Neural crest cell (in vitro differentiated cells): ENCODE measurements around the gene SLC22A2. TPM values are rescaled to one million over a fixed set of nuclear protein-coding genes. Genes with fewer than 3 reads are reported as not detected.
A peak's percentile ranks its signal among the peaks of the same experiment; 100 is the strongest.

Source experiments
- DNase-seq: peaks from one replicate; pipeline ENCODE4 v3.0.0; 2021; ENCODE audit warnings: low read depth, mixed read lengths, low spot score
- H3K27ac Mint-ChIP-seq: one replicate; pipeline ENCODE4 v1.8.0; 2021; ENCODE audit warnings: mild to moderate bottlenecking, mixed read lengths; ENCODE audit not compliant: unreplicated experiment
- H3K27me3 Mint-ChIP-seq: 2 replicates; pipeline ENCODE4 v1.8.0; 2021; ENCODE audit warnings: low read depth, mild to moderate bottlenecking, mixed read lengths
- H3K36me3 Mint-ChIP-seq: 2 replicates; pipeline ENCODE4 v1.8.0; 2021; ENCODE audit warnings: low read depth, mild to moderate bottlenecking, mixed read lengths
- H3K4me1 Mint-ChIP-seq: 2 replicates; pipeline ENCODE4 v1.8.0; 2021; ENCODE audit warnings: mixed read lengths
- H3K4me3 Mint-ChIP-seq: one replicate; pipeline ENCODE4 v1.8.0; 2021; ENCODE audit warnings: mild to moderate bottlenecking, mixed read lengths
- H3K9me3 Mint-ChIP-seq: 2 replicates; pipeline ENCODE4 v1.8.0; 2021; ENCODE audit warnings: mixed read lengths
- total RNA-seq: library from RNA; stranded (reverse); gene quantifications from 2 replicates; pipeline ENCODE4 v1.2.1, GENCODE V29; 2021
- TF ChIP-seq, protein P1 (sequence below): fragments of 200-600 bp; sonication (generic); conservative IDR thresholded peaks from 2 replicates; pipeline ENCODE4 v1.5.0; 2021; ENCODE audit warnings: antibody characterized with exemption, mild to moderate bottlenecking

The SLC22A2 gene
- total RNA-seq, 1 donor from 2014 or later = not detected

DNA sequence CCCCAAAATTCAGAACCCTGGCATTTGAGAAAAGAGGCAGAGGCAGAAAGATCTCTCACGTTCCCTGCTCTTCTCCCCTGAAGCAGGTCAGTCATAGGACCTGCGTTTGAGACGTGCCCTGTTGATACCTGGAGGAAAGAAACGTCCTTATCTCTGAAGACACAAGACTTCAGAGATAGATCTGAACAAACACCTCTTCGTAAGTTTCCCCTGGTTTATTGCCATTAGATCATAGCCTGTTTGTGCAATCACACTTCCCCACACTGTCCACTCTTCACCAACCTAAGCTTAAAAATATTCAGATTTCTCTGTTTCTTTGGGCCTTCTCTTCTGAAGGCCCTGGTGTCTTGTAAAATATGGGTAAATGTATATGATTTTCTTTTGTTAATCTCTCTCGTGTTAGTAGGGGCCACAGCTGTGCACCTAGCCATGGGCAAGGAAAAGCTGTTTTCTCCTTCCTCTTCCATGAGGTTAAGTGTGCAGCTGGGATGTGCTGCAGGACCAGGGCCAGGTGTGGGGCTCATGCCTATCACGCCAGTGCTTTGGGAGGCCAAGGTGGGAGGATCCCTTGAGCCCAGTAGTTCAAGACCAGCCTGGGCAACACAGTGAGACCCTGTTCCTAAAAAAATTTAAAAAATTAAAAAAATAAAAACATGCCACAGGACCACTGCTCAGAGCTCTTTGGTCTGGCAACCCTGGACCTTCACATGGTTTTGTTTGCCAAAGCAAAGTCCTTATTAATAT is 4.7 kb upstream of the SLC22A2 start:
- H3K36me3 Mint-ChIP-seq = no peaks in the 10 kb centered on the region
- TF ChIP-seq, protein P1, sequence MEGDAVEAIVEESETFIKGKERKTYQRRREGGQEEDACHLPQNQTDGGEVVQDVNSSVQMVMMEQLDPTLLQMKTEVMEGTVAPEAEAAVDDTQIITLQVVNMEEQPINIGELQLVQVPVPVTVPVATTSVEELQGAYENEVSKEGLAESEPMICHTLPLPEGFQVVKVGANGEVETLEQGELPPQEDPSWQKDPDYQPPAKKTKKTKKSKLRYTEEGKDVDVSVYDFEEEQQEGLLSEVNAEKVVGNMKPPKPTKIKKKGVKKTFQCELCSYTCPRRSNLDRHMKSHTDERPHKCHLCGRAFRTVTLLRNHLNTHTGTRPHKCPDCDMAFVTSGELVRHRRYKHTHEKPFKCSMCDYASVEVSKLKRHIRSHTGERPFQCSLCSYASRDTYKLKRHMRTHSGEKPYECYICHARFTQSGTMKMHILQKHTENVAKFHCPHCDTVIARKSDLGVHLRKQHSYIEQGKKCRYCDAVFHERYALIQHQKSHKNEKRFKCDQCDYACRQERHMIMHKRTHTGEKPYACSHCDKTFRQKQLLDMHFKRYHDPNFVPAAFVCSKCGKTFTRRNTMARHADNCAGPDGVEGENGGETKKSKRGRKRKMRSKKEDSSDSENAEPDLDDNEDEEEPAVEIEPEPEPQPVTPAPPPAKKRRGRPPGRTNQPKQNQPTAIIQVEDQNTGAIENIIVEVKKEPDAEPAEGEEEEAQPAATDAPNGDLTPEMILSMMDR = no peak
- no peak for DNase-seq
- H3K27ac Mint-ChIP-seq = no peak overlapping the region
- no peaks in the 10 kb centered on the region for H3K9me3 Mint-ChIP-seq
- H3K4me1 Mint-ChIP-seq = peaks cover 9% of the 10 kb centered on the region
- no peak overlapping the region for H3K4me3 Mint-ChIP-seq
- no peaks in the 10 kb centered on the region for H3K27me3 Mint-ChIP-seq

DNA sequence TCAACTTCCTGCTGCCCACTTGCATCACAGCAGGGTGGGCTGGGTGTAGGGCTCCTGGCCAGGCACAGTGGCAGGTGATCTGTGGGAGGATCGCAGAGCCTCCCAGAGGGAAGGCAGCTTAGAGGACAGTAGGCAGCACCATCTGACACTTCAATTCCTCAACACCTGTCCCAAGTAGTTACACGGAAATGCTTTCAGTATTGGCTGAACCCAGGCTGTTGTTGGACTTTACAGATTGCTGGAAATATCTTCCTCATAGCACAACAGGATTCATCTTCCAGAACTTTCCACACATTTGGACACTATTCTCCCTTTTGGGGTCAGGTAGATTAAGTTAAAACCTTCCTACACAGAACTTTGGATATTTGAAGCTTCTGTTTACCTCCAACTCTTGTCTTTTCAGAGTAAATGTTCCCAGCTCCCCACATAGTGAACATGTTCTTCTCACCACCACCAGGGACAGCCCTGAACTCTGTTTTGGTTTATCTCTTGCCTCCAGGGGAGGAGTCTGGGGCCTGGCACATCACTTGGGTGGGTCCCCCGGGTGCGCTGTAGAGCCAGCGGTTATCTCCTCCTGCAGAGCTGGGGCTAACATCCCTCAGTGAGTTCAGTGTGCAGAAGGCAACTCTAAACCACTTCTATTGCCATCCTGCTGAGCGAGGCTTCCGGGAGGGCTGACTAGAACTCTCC is 3.5 kb upstream of the SLC22A2 start:
- Mint-ChIP-seq H3K27me3 (no peaks in the 10 kb centered on the region), H3K4me3 (no peak overlapping the region), H3K4me1 (peaks cover 9% of the 10 kb centered on the region), H3K36me3 (no peaks in the 10 kb centered on the region), H3K9me3 (no peaks in the 10 kb centered on the region), H3K27ac (no peak overlapping the region)
- TF ChIP-seq, protein P1 = peak; percentile 38
- DNase-seq = no peak

- Mint-ChIP-seq H3K27ac (no peak overlapping the region), H3K36me3 (no peaks in the 10 kb centered on the region), H3K9me3 (no peaks in the 10 kb centered on the region), H3K4me1 (peaks cover 9% of the 10 kb centered on the region), H3K27me3 (no peaks in the 10 kb centered on the region), H3K4me3 (no peak overlapping the region)
- no peak for DNase-seq
- TF ChIP-seq, protein P1 = no peak
Measured at GRCh38 chr6:160260803-160261450, 2.3 kb upstream of the SLC22A2 start.

DNA sequence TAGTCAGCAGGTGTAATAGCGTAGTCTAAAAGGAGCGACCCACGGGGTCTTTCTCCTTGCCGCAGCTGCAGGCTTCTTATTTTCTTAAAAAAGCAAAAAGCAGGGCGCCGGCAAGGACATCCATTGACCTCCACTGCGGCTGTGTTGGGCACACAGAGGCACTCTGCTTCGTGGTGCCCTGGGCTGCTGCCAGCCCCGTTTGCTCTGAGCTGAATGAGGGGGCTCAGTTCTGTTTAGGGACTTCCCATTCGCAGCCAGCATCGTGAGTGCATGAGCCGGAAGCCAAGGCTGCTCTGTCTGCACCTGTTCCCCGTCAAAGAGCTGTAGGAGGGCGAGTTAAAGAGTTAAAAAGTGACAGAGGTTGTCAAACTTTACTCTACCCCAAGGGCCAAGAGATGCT is 1.7 kb upstream of the SLC22A2 start:
- H3K27ac Mint-ChIP-seq = no peak overlapping the region
- no peaks in the 10 kb centered on the region for H3K27me3 Mint-ChIP-seq
- TF ChIP-seq, protein P1 = no peak
- DNase-seq = no peak
- peaks cover 9% of the 10 kb centered on the region for H3K4me1 Mint-ChIP-seq
- no peaks in the 10 kb centered on the region for H3K36me3 Mint-ChIP-seq
- no peaks in the 10 kb centered on the region for H3K9me3 Mint-ChIP-seq
- H3K4me3 Mint-ChIP-seq = no peak overlapping the region

DNA sequence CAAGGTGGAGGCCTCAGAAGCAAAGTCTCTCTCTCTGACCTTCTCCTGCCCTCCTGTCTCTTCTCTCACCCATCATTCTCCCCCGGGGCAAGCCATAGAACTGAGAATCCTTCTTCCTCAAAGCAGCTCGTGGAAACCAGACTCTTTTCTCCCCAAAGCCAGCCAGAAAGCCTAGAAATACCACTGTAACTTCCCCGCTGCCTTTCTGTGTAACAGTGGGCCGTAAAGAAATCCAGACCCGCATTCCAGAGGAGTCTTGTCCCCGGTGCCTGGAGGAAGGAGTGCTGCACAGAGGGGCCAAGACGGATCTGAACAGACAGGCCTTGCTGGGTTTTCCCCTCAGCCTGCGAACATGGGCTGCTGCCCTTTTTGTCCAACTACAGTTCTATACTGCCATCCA is 977 bp upstream of the SLC22A2 start:
- Mint-ChIP-seq H3K27ac (peak overlapping the region; percentile 45), H3K4me3 (no peak overlapping the region), H3K27me3 (no peaks in the 10 kb centered on the region), H3K36me3 (no peaks in the 10 kb centered on the region), H3K4me1 (peaks cover 16% of the 10 kb centered on the region), H3K9me3 (no peaks in the 10 kb centered on the region)
- no peak for DNase-seq
- TF ChIP-seq, protein P1 = no peak
